HEK293 (cell line): ENCODE measurements around the gene TPST1.

Source experiments
- MEIS1 ChIP-seq: sonication (generic); formaldehyde crosslinking; IDR thresholded peaks from 2 replicates; pipeline ENCODE4 v1.8.1; 2022; ENCODE audit warnings: missing genetic modification reagents, mild to moderate bottlenecking, borderline replicate concordance
- ZBTB8A ChIP-seq: fragments of 450-650 bp; formaldehyde crosslinking; IDR thresholded peaks from 2 replicates; pipeline ENCODE4 v1.5.1; 2016; ENCODE audit warnings: missing biosample characterization, missing genetic modification characterization
- ZNF10 ChIP-seq: fragments of 450-650 bp; formaldehyde crosslinking; IDR thresholded peaks from 2 replicates; pipeline ENCODE4 v1.5.1; 2017; ENCODE audit warnings: missing biosample characterization, missing genetic modification characterization
- ZNF24 ChIP-seq: fragments of 450-650 bp; formaldehyde crosslinking; IDR thresholded peaks from 2 replicates; pipeline ENCODE4 v1.5.1; 2016; ENCODE audit warnings: missing biosample characterization, missing genetic modification characterization
- ZNF366 ChIP-seq: fragments of 450-650 bp; formaldehyde crosslinking; conservative IDR thresholded peaks from 2 replicates; pipeline ENCODE4 v1.5.1; 2016; ENCODE audit warnings: missing biosample characterization, missing genetic modification characterization
- ZNF423 ChIP-seq: fragments of 450-650 bp; formaldehyde crosslinking; IDR thresholded peaks from 2 replicates; pipeline ENCODE4 v1.5.1; 2016; ENCODE audit warnings: missing biosample characterization, missing genetic modification characterization
- ZNF510 ChIP-seq: fragments of 450-650 bp; formaldehyde crosslinking; IDR thresholded peaks from 2 replicates; pipeline ENCODE4 v1.5.1; 2018; ENCODE audit warnings: mild to moderate bottlenecking, missing genetic modification characterization, missing biosample characterization; ENCODE audit not compliant: insufficient replicate concordance
- TF ChIP-seq, protein P1 (sequence below): fragments of 450-650 bp; formaldehyde crosslinking; IDR thresholded peaks from 2 replicates; pipeline ENCODE4 v1.5.1; 2016; ENCODE audit warnings: missing biosample characterization, missing genetic modification characterization
- TF ChIP-seq, protein P2 (sequence below): fragments of 450-650 bp; formaldehyde crosslinking; IDR thresholded peaks from 2 replicates; pipeline ENCODE4 v1.5.1; 2016; ENCODE audit warnings: missing biosample characterization, missing genetic modification characterization
- TF ChIP-seq, protein P3 (sequence below): fragments of 450-650 bp; formaldehyde crosslinking; IDR thresholded peaks from 2 replicates; pipeline ENCODE4 v1.5.1; 2016; ENCODE audit warnings: missing biosample characterization, missing genetic modification characterization
- TF ChIP-seq, protein P4 (sequence below): fragments of 450-650 bp; formaldehyde crosslinking; conservative IDR thresholded peaks from 2 replicates; pipeline ENCODE4 v1.5.1; 2016; ENCODE audit warnings: low read depth, missing biosample characterization, missing genetic modification characterization

DNA sequence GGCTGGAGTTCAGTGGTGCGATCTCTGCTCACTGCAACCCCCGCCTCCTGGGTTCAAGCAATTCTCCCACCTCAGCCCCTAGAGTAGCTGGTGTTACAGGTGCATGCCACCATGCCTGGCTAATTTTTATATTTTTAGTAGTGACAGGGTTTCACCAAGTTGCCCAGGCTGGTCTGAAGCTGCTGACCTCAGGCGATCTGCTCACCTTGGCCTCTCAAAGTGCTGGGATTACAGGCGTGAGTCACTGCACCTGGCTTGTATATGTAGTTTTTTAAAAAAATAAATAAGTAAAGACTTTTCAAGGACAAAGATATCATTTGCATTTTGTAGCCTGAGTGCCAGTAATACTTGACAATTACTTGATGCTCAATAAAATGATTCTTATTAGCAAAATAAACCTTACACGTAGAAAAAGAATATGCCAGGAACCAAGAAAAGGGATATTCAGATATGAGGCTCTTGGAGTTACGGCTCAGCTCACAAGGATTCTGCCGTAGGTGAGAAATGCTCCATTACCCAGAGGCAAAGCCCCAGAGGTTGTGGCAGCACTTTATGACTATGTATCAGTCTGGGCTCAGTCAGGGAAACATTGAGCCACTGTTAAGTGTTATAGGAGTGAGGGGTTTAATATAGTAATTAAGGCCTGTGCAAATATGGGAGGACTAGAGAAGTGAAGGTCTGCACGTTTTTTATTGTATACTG, 98.5 kb downstream of the TPST1 start:
- TF ChIP-seq ZNF366 (tag by site-specific recombination) (no peak), ZNF510 (tag by site-specific recombination) (no peak), ZNF10 (no peak), ZBTB8A (tag by site-specific recombination) (no peak), MEIS1 (CRISPR knock-in tag) (no peak), ZNF423 (tag by site-specific recombination) (no peak), ZNF24 (tag by site-specific recombination) (no peak)
- TF ChIP-seq, protein P1, sequence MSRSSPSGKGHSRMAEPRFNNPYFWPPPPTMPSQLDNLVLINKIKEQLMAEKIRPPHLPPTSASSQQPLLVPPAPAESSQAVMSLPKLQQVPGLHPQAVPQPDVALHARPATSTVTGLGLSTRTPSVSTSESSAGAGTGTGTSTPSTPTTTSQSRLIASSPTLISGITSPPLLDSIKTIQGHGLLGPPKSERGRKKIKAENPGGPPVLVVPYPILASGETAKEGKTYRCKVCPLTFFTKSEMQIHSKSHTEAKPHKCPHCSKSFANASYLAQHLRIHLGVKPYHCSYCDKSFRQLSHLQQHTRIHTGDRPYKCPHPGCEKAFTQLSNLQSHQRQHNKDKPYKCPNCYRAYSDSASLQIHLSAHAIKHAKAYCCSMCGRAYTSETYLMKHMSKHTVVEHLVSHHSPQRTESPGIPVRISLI, result no peak
- TF ChIP-seq, protein P2, sequence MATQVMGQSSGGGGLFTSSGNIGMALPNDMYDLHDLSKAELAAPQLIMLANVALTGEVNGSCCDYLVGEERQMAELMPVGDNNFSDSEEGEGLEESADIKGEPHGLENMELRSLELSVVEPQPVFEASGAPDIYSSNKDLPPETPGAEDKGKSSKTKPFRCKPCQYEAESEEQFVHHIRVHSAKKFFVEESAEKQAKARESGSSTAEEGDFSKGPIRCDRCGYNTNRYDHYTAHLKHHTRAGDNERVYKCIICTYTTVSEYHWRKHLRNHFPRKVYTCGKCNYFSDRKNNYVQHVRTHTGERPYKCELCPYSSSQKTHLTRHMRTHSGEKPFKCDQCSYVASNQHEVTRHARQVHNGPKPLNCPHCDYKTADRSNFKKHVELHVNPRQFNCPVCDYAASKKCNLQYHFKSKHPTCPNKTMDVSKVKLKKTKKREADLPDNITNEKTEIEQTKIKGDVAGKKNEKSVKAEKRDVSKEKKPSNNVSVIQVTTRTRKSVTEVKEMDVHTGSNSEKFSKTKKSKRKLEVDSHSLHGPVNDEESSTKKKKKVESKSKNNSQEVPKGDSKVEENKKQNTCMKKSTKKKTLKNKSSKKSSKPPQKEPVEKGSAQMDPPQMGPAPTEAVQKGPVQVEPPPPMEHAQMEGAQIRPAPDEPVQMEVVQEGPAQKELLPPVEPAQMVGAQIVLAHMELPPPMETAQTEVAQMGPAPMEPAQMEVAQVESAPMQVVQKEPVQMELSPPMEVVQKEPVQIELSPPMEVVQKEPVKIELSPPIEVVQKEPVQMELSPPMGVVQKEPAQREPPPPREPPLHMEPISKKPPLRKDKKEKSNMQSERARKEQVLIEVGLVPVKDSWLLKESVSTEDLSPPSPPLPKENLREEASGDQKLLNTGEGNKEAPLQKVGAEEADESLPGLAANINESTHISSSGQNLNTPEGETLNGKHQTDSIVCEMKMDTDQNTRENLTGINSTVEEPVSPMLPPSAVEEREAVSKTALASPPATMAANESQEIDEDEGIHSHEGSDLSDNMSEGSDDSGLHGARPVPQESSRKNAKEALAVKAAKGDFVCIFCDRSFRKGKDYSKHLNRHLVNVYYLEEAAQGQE (tag by site-specific recombination), result no peak
- TF ChIP-seq, protein P3, sequence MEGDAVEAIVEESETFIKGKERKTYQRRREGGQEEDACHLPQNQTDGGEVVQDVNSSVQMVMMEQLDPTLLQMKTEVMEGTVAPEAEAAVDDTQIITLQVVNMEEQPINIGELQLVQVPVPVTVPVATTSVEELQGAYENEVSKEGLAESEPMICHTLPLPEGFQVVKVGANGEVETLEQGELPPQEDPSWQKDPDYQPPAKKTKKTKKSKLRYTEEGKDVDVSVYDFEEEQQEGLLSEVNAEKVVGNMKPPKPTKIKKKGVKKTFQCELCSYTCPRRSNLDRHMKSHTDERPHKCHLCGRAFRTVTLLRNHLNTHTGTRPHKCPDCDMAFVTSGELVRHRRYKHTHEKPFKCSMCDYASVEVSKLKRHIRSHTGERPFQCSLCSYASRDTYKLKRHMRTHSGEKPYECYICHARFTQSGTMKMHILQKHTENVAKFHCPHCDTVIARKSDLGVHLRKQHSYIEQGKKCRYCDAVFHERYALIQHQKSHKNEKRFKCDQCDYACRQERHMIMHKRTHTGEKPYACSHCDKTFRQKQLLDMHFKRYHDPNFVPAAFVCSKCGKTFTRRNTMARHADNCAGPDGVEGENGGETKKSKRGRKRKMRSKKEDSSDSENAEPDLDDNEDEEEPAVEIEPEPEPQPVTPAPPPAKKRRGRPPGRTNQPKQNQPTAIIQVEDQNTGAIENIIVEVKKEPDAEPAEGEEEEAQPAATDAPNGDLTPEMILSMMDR, result no peak
- TF ChIP-seq, protein P4, sequence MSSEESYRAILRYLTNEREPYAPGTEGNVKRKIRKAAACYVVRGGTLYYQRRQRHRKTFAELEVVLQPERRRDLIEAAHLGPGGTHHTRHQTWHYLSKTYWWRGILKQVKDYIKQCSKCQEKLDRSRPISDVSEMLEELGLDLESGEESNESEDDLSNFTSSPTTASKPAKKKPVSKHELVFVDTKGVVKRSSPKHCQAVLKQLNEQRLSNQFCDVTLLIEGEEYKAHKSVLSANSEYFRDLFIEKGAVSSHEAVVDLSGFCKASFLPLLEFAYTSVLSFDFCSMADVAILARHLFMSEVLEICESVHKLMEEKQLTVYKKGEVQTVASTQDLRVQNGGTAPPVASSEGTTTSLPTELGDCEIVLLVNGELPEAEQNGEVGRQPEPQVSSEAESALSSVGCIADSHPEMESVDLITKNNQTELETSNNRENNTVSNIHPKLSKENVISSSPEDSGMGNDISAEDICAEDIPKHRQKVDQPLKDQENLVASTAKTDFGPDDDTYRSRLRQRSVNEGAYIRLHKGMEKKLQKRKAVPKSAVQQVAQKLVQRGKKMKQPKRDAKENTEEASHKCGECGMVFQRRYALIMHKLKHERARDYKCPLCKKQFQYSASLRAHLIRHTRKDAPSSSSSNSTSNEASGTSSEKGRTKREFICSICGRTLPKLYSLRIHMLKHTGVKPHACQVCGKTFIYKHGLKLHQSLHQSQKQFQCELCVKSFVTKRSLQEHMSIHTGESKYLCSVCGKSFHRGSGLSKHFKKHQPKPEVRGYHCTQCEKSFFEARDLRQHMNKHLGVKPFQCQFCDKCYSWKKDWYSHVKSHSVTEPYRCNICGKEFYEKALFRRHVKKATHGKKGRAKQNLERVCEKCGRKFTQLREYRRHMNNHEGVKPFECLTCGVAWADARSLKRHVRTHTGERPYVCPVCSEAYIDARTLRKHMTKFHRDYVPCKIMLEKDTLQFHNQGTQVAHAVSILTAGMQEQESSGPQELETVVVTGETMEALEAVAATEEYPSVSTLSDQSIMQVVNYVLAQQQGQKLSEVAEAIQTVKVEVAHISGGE (tag by site-specific recombination), result no peak
